SU-DHL-6 (cell line): Measurements from ENCODE around the gene CELF5.

Source experiments
- EZH2phosphoT487 ChIP-seq: fragments of 200-600 bp; sonication (generic), shearing (Covaris generic); conservative IDR thresholded peaks from 2 replicates; pipeline ENCODE4 v1.6.1; 2018; ENCODE audit warnings: mild to moderate bottlenecking, antibody characterized with exemption, low read length, moderate library complexity, mixed read lengths
- TF ChIP-seq, protein P1 (sequence below): fragments of 200-600 bp; sonication (generic); IDR thresholded peaks from one replicate; pipeline ENCODE4 v1.5.1; 2017; ENCODE audit warnings: antibody characterized with exemption, mild to moderate bottlenecking, low read length, moderate library complexity; ENCODE audit not compliant: insufficient read depth, poor library complexity, severe bottlenecking

DNA sequence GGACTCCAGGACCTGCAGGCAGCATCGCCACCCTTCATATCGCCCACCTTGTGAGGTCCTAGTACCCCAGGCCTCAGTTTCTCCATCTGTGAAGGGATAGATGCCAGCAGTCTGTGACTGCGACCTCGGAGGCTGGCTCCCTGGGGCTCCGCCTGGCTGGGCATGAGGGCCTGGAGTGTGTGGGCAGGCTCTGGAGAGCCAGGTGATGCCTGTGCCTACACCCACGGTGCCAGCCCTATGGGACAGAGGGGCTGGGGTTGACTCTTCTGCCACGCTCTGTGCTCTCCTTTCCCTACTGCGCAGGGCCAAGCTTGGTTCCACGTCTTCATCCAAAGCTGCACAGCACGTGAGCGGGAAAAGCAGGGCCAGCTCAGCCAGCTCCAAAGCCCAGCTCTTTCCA is 115.9 kb downstream of the CELF5 start:
- TF ChIP-seq, protein P1, sequence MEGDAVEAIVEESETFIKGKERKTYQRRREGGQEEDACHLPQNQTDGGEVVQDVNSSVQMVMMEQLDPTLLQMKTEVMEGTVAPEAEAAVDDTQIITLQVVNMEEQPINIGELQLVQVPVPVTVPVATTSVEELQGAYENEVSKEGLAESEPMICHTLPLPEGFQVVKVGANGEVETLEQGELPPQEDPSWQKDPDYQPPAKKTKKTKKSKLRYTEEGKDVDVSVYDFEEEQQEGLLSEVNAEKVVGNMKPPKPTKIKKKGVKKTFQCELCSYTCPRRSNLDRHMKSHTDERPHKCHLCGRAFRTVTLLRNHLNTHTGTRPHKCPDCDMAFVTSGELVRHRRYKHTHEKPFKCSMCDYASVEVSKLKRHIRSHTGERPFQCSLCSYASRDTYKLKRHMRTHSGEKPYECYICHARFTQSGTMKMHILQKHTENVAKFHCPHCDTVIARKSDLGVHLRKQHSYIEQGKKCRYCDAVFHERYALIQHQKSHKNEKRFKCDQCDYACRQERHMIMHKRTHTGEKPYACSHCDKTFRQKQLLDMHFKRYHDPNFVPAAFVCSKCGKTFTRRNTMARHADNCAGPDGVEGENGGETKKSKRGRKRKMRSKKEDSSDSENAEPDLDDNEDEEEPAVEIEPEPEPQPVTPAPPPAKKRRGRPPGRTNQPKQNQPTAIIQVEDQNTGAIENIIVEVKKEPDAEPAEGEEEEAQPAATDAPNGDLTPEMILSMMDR, result no peak
- no peak for TF ChIP-seq EZH2phosphoT487
